ENCODE results near the gene PRG2. TPM values are rescaled to one million over a fixed set of nuclear protein-coding genes. Genes with fewer than 3 reads are reported as not detected.

Gene PRG2
- polyA plus RNA-seq, 2 of the 4 experiments (the other 2 are of a cell fraction), result not detected

- H3K4me2 ChIP-seq, result no peak overlapping the region
- ChIA-PET CTCF (interaction anchor here (1.5 kb wide), 1 partner anchor 35 kb away, joined by 10 read pairs; no protein-coding TSS in a partner anchor), POLR2A (no interaction called here)
- DNase-seq (ENCODE audit: low read depth in 1 of 2, low spot score in 1 of 2), result no peak
- ATAC-seq, result no peak
- H3K4me3 ChIP-seq, result no peak overlapping the region
- H3K4me1 ChIP-seq, result peaks cover 25% of the 10 kb centered on the region
- no peak overlapping the region for H3K27ac ChIP-seq
- no peak for FAIRE-seq
- WGBS (ENCODE audit: missing lambda C conversion rate), result 22% methylated on average over 4 of the region's 4 CpGs
- no peaks in the 10 kb centered on the region for H3K9me3 ChIP-seq
- TF ChIP-seq ZFP36 (IDR thresholded peaks at IDR 0.05; ENCODE audit: borderline replicate concordance, partially characterized antibody) (no peak), CBX2 (IDR thresholded peaks at IDR 0.05; ENCODE audit: borderline replicate concordance, low read depth) (no peak), POLR2AphosphoS2 (conservative IDR thresholded peaks at IDR 0.05; ENCODE audit: low read length) (no peak), HOXB13 (CRISPR knock-in tag; IDR thresholded peaks at IDR 0.05; ENCODE audit: low read depth) (no peak)
- TF ChIP-seq, protein P1, sequence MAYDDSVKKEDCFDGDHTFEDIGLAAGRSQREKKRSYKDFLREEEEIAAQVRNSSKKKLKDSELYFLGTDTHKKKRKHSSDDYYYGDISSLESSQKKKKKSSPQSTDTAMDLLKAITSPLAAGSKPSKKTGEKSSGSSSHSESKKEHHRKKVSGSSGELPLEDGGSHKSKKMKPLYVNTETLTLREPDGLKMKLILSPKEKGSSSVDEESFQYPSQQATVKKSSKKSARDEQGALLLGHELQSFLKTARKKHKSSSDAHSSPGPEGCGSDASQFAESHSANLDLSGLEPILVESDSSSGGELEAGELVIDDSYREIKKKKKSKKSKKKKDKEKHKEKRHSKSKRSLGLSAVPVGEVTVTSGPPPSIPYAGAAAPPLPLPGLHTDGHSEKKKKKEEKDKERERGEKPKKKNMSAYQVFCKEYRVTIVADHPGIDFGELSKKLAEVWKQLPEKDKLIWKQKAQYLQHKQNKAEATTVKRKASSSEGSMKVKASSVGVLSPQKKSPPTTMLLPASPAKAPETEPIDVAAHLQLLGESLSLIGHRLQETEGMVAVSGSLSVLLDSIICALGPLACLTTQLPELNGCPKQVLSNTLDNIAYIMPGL (CRISPR knock-in tag; IDR thresholded peaks at IDR 0.05; ENCODE audit: borderline replicate concordance), result no peak
- TF ChIP-seq, protein P2, sequence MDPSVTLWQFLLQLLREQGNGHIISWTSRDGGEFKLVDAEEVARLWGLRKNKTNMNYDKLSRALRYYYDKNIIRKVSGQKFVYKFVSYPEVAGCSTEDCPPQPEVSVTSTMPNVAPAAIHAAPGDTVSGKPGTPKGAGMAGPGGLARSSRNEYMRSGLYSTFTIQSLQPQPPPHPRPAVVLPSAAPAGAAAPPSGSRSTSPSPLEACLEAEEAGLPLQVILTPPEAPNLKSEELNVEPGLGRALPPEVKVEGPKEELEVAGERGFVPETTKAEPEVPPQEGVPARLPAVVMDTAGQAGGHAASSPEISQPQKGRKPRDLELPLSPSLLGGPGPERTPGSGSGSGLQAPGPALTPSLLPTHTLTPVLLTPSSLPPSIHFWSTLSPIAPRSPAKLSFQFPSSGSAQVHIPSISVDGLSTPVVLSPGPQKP (IDR thresholded peaks at IDR 0.05; ENCODE audit: low read depth, low read length), result no peak
These were observed 32.2 kb upstream of the PRG2 start for GRCh38 chr11:57422669-57423068.

GRCh38 chr11:57421805-57422204 lies 31.4 kb upstream of the PRG2 start:
- DNase-seq (ENCODE audit: low read depth in 1 of 2, low spot score in 1 of 2) (no peak), FAIRE-seq (no peak), ATAC-seq (no peak)
- H3K4me3 ChIP-seq, result no peak overlapping the region
- H3K4me1 ChIP-seq, result peaks cover 17% of the 10 kb centered on the region
- H3K27ac ChIP-seq, result no peak overlapping the region
- TF ChIP-seq RAD21 (conservative IDR thresholded peaks at IDR 0.05 in 1 of 2, IDR thresholded peaks at IDR 0.05 in 1 of 2) (no peak), NPAS2 (CRISPR knock-in tag; IDR thresholded peaks at IDR 0.05; ENCODE audit: borderline replicate concordance) (no peak), SREBF2 (IDR thresholded peaks at IDR 0.05) (no peak), ZNF302 (CRISPR knock-in tag; IDR thresholded peaks at IDR 0.05) (no peak), TFCP2L1 (CRISPR knock-in tag; IDR thresholded peaks at IDR 0.05) (no peak), ATOH8 (CRISPR knock-in tag; IDR thresholded peaks at IDR 0.05; ENCODE audit: low read depth) (no peak), EHMT2 (IDR thresholded peaks at IDR 0.05; ENCODE audit: low read depth) (no peak), HES2 (IDR thresholded peaks at IDR 0.05) (no peak), HOXB5 (CRISPR knock-in tag; IDR thresholded peaks at IDR 0.05) (no peak), GATA3 (IDR thresholded peaks at IDR 0.05; ENCODE audit: borderline replicate concordance) (no peak), E2F6 (IDR thresholded peaks at IDR 0.05; ENCODE audit: borderline replicate concordance, low read depth) (no peak), JUNB (IDR thresholded peaks at IDR 0.05) (no peak), KDM1A (IDR thresholded peaks at IDR 0.05; ENCODE audit: low read depth) (no peak), BCL3 (IDR thresholded peaks at IDR 0.05) (no peak), KDM5A (IDR thresholded peaks at IDR 0.05) (no peak), POLR2AphosphoS2 (conservative IDR thresholded peaks at IDR 0.05; ENCODE audit: low read length) (no peak), CBX8 (IDR thresholded peaks at IDR 0.05) (no peak)
- TF ChIP-seq, protein P3, sequence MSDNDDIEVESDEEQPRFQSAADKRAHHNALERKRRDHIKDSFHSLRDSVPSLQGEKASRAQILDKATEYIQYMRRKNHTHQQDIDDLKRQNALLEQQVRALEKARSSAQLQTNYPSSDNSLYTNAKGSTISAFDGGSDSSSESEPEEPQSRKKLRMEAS (IDR thresholded peaks at IDR 0.05), result no peak
- ChIA-PET POLR2A (no interaction called here), CTCF (interaction anchor here (1.5 kb wide), 1 partner anchor 36 kb away, joined by 10 read pairs; no protein-coding TSS in a partner anchor)
- H3K9me3 ChIP-seq, result no peaks in the 10 kb centered on the region
- H3K4me2 ChIP-seq, result no peak overlapping the region

All from A549 (cell line).